Breast epithelium (tissue), 3 donors: Measurements from ENCODE around the gene MORF4L1.

ENCODE experiments used
- CTCF ChIP-seq, 3 donors: fragments of 450-650 bp; IDR thresholded peaks; one replicate each; pipeline ENCODE4 v1.5.1; 2016 to 2017; ENCODE audit warnings: antibody characterized with exemption in 3 of 3, mild to moderate bottlenecking in 3 of 3, moderate library complexity in 3 of 3
- POLR2AphosphoS5 ChIP-seq, 3 donors: sonication (generic); formaldehyde crosslinking; IDR thresholded peaks; one replicate each; pipeline ENCODE4 v1.6.1; 2017; ENCODE audit warnings: antibody characterized with exemption in 3 of 3

GRCh38 chr15:78913012-78913411 lies 40.3 kb downstream of the MORF4L1 start:
- TF ChIP-seq CTCF (IDR thresholded peaks at IDR 0.05) (no peak), POLR2AphosphoS5 (IDR thresholded peaks at IDR 0.05) (no peak)
